HG03103 (cell line): Measurements from ENCODE around the gene RNF223.
"Not testable (repeated sequence)": the region's sequence is repeated elsewhere in the genome, so short reads cannot be mapped to it uniquely, and the experiment has no call there.

Experiments
- ATAC-seq: cut with Tn5 transposase; IDR thresholded peaks from one replicate; pipeline ENCODE4 v1.9.1; 2021; ENCODE audit warnings: low read depth; ENCODE audit not compliant: unreplicated experiment

The RNF223 gene

GRCh38 chr1:1074631-1075147 lies 583 bp upstream of the RNF223 start:
- no peak for ATAC-seq

GRCh38 chr1:1072849-1073742 lies 1.0 kb downstream of the RNF223 start:
- ATAC-seq, result no peak

- ATAC-seq, result no peak
These were observed 1.7 kb downstream of the RNF223 start for GRCh38 chr1:1072299-1072848.

- ATAC-seq, result no peak
These were observed 2.4 kb downstream of the RNF223 start for GRCh38 chr1:1071486-1072298.

GRCh38 chr1:1069711-1070676 lies 4.1 kb downstream of the RNF223 start:
- ATAC-seq, result no peak

GRCh38 chr1:1069056-1069710 lies 4.9 kb downstream of the RNF223 start:
- ATAC-seq, result peak; percentile 39

GRCh38 chr1:1068517-1069055 lies 5.5 kb downstream of the RNF223 start:
- ATAC-seq, result no peak

- ATAC-seq, result no peak
These were observed 6.1 kb downstream of the RNF223 start for GRCh38 chr1:1067860-1068516.

GRCh38 chr1:1067284-1067859 lies 6.7 kb downstream of the RNF223 start:
- ATAC-seq, result no peak

GRCh38 chr1:1066403-1067283 lies 7.5 kb downstream of the RNF223 start:
- ATAC-seq, result no peak

- not testable (repeated sequence) for ATAC-seq
These were observed 8.2 kb downstream of the RNF223 start for GRCh38 chr1:1065940-1066304.

- ATAC-seq, result no peak
These were observed 8.7 kb downstream of the RNF223 start for GRCh38 chr1:1065265-1065939.

GRCh38 chr1:1063945-1064831 lies 9.9 kb downstream of the RNF223 start:
- peak; percentile 41 for ATAC-seq

GRCh38 chr1:1063261-1063944 lies 10.7 kb downstream of the RNF223 start:
- ATAC-seq, result no peak
